K562 (cell line): ENCODE results near the gene CALU. TPM values are rescaled to one million over a fixed set of nuclear protein-coding genes. Genes with fewer than 3 reads are reported as not detected.

ENCODE experiments used
- CREM ChIP-seq: IDR thresholded peaks from 2 replicates; pipeline ENCODE4 v1.6.1; 2014; ENCODE audit warnings: antibody characterized with exemption, low read depth
- CTCFL ChIP-seq: IDR thresholded peaks from 2 replicates; pipeline ENCODE4 v1.6.1; 2011; ENCODE audit warnings: borderline replicate concordance, low read depth, mild to moderate bottlenecking, moderate library complexity, low read length; ENCODE audit not compliant: insufficient read depth, poor library complexity, severe bottlenecking
- DACH1 ChIP-seq: fragments of 450-650 bp; IDR thresholded peaks from 2 replicates; pipeline ENCODE4 v1.6.1; 2018; ENCODE audit not compliant: partially characterized antibody
- ELK1 ChIP-seq: sonication (generic); formaldehyde crosslinking; IDR thresholded peaks from 2 replicates; pipeline ENCODE4 v1.8.1; 2022; ENCODE audit warnings: missing genetic modification reagents
- ETV1 ChIP-seq: fragments of 450-650 bp; conservative IDR thresholded peaks from 2 replicates; pipeline ENCODE4 v1.6.1; 2016; ENCODE audit warnings: missing genetic modification characterization, control low read depth, low read depth, missing compliant biosample characterization
- HBP1 ChIP-seq: fragments of 450-650 bp; formaldehyde crosslinking; IDR thresholded peaks from 2 replicates; pipeline ENCODE4 v1.4.0; 2022; ENCODE audit warnings: missing genetic modification characterization
- KDM2B ChIP-seq: fragments of 250-450 bp; sonication (Bioruptor Pico); IDR thresholded peaks from 2 replicates; pipeline ENCODE4 v1.8.0; 2021; ENCODE audit warnings: mild to moderate bottlenecking, moderate library complexity
- KDM5B ChIP-seq: fragments of 200-600 bp; sonication (generic); IDR thresholded peaks from 2 replicates; pipeline ENCODE4 v1.6.1; 2012; ENCODE audit warnings: low read depth, mild to moderate bottlenecking, moderate library complexity, low read length, control low read depth, inconsistent platforms; ENCODE audit not compliant: insufficient replicate concordance
- LCOR ChIP-seq: sonication (generic); formaldehyde crosslinking; IDR thresholded peaks from 2 replicates; pipeline ENCODE4 v1.8.0; 2022; ENCODE audit warnings: mild to moderate bottlenecking, missing genetic modification reagents
- MCM2 ChIP-seq: fragments of 450-650 bp; IDR thresholded peaks from 2 replicates; pipeline ENCODE4 v1.6.1; 2017; ENCODE audit warnings: low read depth, mild to moderate bottlenecking
- MCM3 ChIP-seq: fragments of 450-650 bp; IDR thresholded peaks from 2 replicates; pipeline ENCODE4 v1.6.1; 2016
- MTA1 ChIP-seq: fragments of 450-650 bp; IDR thresholded peaks from 2 replicates; pipeline ENCODE4 v1.6.1; 2017; ENCODE audit warnings: borderline replicate concordance
- RBM17 ChIP-seq: fragments of 200-400 bp; formaldehyde crosslinking; IDR thresholded peaks from 2 replicates; pipeline ENCODE4 v1.6.1; 2017; ENCODE audit warnings: low read depth, mild to moderate bottlenecking, low read length, borderline replicate concordance
- SMAD2 ChIP-seq: fragments of 150-350 bp; IDR thresholded peaks from 2 replicates; pipeline ENCODE4 v1.6.1; 2014; ENCODE audit warnings: low read depth, mild to moderate bottlenecking, low read length
- SRSF7 ChIP-seq: fragments of 200-400 bp; formaldehyde crosslinking; optimal IDR thresholded peaks from 2 replicates; pipeline ENCODE3; 2017; ENCODE audit warnings: mild to moderate bottlenecking, low read depth, low read length
- TCF3 ChIP-seq: sonication (generic); formaldehyde crosslinking; IDR thresholded peaks from 2 replicates; pipeline ENCODE4 v1.4.0; 2020; ENCODE audit warnings: mild to moderate bottlenecking, missing genetic modification reagents
- TEAD4 ChIP-seq, 2 experiments: sonication (generic) in 1 of 2; formaldehyde crosslinking in 1 of 2; IDR thresholded peaks; 2 replicates each; pipeline versions ENCODE4 v1.6.1 to v1.8.0; 2012 to 2022; ENCODE audit warnings: borderline replicate concordance in 1 of 2, inconsistent platforms in 1 of 2, low read length in 1 of 2, mild to moderate bottlenecking in 1 of 2, missing genetic modification reagents in 1 of 2
- THRAP3 ChIP-seq: fragments of 450-650 bp; IDR thresholded peaks from 2 replicates; pipeline ENCODE4 v1.6.1; 2016; ENCODE audit warnings: mild to moderate bottlenecking, inconsistent platforms, borderline replicate concordance
- ZBTB12 ChIP-seq: fragments of 250-450 bp; sonication (Bioruptor Pico); IDR thresholded peaks from 2 replicates; pipeline ENCODE4 v1.4.0; 2020
- ZBTB26 ChIP-seq: fragments of 450-650 bp; formaldehyde crosslinking; IDR thresholded peaks from 2 replicates; pipeline ENCODE4 v1.4.0; 2022; ENCODE audit warnings: missing genetic modification characterization
- ZNF134 ChIP-seq: fragments of 250-450 bp; sonication (Bioruptor Pico); conservative IDR thresholded peaks from 2 replicates; pipeline ENCODE4 v1.4.0; 2020
- ZNF57 ChIP-seq: fragments of 450-650 bp; formaldehyde crosslinking; IDR thresholded peaks from 2 replicates; pipeline ENCODE4 v1.4.0; 2020; ENCODE audit warnings: mild to moderate bottlenecking, moderate library complexity
- ZNF75A ChIP-seq: fragments of 450-650 bp; formaldehyde crosslinking; IDR thresholded peaks from 2 replicates; pipeline ENCODE4 v1.4.0; 2020; ENCODE audit warnings: mild to moderate bottlenecking
- ZNF785 ChIP-seq: fragments of 250-450 bp; sonication (Bioruptor Pico); IDR thresholded peaks from 2 replicates; pipeline ENCODE4 v1.4.0; 2020; ENCODE audit warnings: mild to moderate bottlenecking
- polyA plus RNA-seq, 8 experiments: library from polyadenylated mRNA; depleted of rRNA in 4 of 8; stranded (reverse) in 5 of 8; unstranded in 3 of 8; fragments of >200 nt; fragmentation: Nextera tagmentation in 2 of 8; fragmentation: Illumina TruSeq in 1 of 8; extraction: Ambion mirVana in 2 of 8; extraction: Trizol in 1 of 8; gene quantifications; 2 replicates each; pipeline versions ENCODE4 v1.2.1 to v1.2.3, GENCODE V29; 2011 to 2014; ENCODE audit warnings: inconsistent platforms in 1 of 8, missing spikeins in 1 of 8
- total RNA-seq, 7 experiments: library from RNA; depleted of rRNA in 6 of 7; stranded (reverse); fragments of >200 nt in 6 of 7; fragmentation: Illumina TruSeq in 2 of 7; extraction: Trizol in 2 of 7; gene quantifications; 2 replicates each; pipeline versions ENCODE4 v1.2.1 to v1.2.3, GENCODE V29; 2011 to 2021; ENCODE audit warnings: low replicate concordance in 1 of 7

The CALU gene
- total and polyA plus RNA-seq, 9 of the 15 experiments (the other 6 are each of a cell fraction or from before 2014, with no cell fraction given) = 166 to 286 (median 215) TPM

GRCh38 chr7:128707752-128708151, 31.4 kb upstream of the CALU start (continued):
- TF ChIP-seq HBP1 (CRISPR knock-in tag) (peak; percentile 87), DACH1 (no peak), ZNF785 (CRISPR knock-in tag) (no peak), TEAD4 (IDR thresholded peaks at IDR 0.05; ENCODE audit: low read length) (no peak), TEAD4 (CRISPR knock-in tag; IDR thresholded peaks at IDR 0.05; ENCODE audit: borderline replicate concordance) (no peak), MCM2 (no peak), ZNF134 (CRISPR knock-in tag) (no peak), CTCFL (no peak), ZBTB26 (CRISPR knock-in tag) (peak; percentile 86; the same call in 1 of the 2 replicates), CREM (no peak), THRAP3 (0 out of 2 replicates have a peak, but pooled peaks have one; percentile 48), ZNF57 (CRISPR knock-in tag) (no peak), RBM17 (no peak), KDM2B (CRISPR knock-in tag) (no peak), MTA1 (0 out of 2 replicates have a peak, but pooled peaks have one; percentile 35), KDM5B (no peak), SMAD2 (no peak), LCOR (CRISPR knock-in tag) (no peak), ZBTB12 (CRISPR knock-in tag) (no peak), TCF3 (CRISPR knock-in tag) (no peak), SRSF7 (no peak), ETV1 (tag) (no peak), ELK1 (no peak), MCM3 (no peak), ZNF75A (no peak)
